GM18951 (cell line): ENCODE data around the gene ROR2.
"Not testable (repeated sequence)": the region's sequence is repeated elsewhere in the genome, so short reads cannot be mapped to it uniquely, and the experiment has no call there.

Source experiments
- POLR2A ChIP-seq: IDR thresholded peaks from 4 replicates; pipeline ENCODE4 v1.6.1; 2011; ENCODE audit warnings: mild to moderate bottlenecking; ENCODE audit not compliant: insufficient read length, insufficient read depth; ENCODE audit errors: extremely low read depth
- in situ Hi-C: fragments of 300-500 bp; cut with MboI; formaldehyde crosslinking; loops from one replicate; pipeline ENCODE4 v1.12.0; 2022; ENCODE audit warnings: low sequenced_read_pairs, mixed read lengths, inconsistent platforms; ENCODE audit not compliant: unreplicated experiment

The ROR2 gene

DNA sequence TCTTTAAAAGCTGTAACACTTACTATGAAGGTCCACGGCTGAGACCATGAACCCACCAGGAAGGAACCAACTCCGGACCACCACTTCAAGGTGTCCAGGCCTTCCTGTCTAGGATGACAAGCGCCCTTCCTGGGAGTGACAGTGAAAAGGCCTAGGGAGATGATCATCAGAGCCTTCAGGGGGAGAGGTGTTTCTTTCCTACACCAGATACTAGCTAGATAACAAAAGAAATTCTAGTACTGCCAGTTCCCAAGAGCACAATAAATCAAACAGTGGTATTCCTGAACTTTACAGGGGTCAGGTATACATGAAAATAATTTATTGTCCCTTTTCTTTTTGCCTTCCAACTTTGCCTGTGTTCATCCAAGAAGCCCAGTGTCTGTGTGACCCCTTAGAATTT lies 432.2 kb downstream of the ROR2 start:
- no peak for TF ChIP-seq POLR2A

DNA sequence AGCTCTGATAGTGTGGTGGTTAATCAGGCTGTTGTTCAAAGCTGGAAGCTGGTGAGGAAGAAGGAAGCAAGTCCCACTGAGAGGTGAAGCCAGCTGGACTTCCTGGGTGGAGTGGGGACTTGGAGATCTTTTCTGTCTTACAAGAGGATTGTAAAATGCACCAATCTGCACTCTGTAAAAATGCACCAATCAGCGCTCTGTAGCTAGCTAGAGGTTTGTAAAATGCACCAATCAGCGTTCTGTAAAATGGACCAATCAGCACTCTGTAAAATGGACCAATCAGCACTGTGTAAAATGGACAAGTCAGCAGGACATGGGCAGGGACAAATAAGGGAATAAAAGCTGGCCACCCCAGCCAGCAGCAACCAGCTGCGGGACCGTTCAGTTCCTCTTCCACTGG lies 432.7 kb downstream of the ROR2 start:
- in situ Hi-C loops: not testable (repeated sequence)

More for the DNA sequence above, 432.2 kb downstream of the ROR2 start:
- in situ Hi-C loops: no loop called here

DNA sequence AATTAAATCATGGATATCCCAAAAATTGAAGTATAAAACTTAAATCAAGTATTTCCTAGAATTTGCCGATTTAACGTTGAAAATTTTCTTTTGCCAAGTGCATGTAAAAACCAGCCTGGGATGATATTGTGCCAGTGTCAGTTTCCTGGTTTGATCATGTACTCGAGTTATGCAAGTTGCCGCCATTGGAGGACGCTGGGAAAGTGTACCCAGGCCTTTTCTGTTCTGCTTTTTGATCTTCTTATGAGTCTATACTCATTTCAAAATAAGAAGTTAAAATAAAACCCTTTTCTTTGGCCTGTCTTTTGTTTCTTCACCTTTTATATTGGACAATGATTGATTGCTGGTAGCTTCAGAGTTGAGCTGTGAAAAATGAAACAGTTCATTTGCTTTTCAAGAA lies 433.3 kb downstream of the ROR2 start:
- TF ChIP-seq POLR2A: no peak
- in situ Hi-C loops: no loop called here

DNA sequence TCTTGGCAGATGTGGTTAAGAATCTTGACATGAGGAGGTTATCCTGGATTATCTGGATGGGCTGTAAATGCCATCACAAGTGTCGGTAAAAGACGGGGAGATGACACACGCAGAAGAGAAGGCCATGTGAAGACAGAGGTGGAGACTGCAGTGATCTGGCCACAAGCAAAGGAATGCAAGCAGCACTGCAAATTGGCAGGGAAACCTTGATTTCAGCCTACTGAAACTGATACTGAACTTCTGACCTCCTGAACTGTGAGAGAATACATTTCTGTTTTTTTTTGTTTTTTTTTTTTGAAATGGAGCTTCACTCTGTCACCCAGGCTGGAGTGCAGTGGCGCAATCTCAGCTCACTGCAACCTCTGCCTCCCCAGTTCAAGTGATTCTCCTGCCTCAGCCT lies 433.9 kb downstream of the ROR2 start:
- TF ChIP-seq POLR2A: no peak
- in situ Hi-C loops: no loop called here

DNA sequence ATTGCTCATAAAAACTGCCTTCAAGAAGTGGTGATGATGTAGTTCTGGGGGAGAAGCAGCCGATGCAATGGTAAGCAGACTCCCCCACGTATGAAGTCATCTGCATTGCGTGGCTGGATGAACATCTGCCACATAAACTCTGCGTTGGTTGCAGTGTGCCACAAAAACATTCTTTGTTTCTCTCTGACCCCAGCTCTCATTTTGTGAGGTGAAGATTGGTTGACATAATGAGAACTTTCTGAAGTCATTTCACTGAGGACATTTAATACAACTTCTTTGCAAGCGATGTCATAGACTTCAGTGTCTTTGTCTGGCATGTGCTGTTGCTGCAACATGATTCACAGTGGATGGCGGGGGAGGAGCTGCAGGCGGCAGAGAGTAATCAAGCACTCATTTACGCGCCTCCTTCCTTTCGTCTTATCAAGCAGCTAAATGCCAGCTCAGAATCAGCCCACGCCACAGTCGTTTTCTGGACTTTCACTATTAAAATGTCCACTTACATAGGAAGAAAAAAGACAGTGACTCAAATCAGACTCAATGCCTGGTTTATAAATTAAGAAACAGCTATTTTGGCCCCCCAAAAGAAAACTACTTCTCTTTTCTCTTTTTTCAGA lies 434.8 kb downstream of the ROR2 start:
- no peak for TF ChIP-seq POLR2A
- in situ Hi-C loops: no loop called here
